Measurements from ENCODE around the gene IL32.

IL32 gene

DNA sequence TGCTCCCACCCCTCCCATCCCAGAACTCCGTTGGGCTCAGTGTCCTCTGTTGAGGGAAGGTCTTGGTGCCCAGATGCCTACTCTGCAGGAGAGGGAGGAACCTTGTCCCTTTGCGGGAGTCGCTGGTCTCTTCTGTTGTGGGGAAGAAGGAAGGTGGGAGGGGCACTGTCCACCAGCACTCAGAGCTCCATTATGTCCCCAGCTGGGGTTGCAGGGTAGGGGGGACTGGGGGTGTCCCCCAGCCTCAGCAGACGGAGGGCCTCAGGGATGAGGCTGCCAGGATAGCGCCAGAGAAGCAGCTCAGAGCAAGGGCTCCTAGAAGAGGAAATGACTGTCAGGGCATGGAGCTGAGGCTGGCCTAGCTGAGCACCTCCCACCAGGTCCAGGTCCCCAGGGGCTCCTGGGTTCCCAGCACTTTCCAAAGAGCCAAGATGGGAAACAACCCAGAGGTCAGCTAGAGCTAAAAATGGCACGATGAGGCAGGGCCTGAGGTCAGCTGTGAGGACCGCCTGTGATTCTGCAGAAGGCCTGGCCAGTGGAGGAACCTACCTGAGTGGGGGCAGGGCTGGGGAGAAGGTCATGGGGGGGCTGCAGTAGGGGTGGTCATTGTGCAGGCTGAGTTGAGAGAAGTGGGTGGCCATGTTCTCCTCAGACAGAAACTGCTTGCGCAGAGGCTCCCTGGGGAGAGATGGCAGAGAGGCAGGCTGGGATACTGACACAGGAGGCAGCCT is 42.6 kb upstream of the IL32 start:
- Histone ChIP-seq H3K36me3 (ENCODE audit: insufficient read depth, low read length) (peaks cover 17% of the 10 kb centered on the region), H3K9ac (ENCODE audit: low read depth, low read length) (peak overlapping the region; percentile 92), H3K27ac (ENCODE audit: low read depth, low read length) (peak overlapping the region; percentile 100), H3K4me3 (ENCODE audit: low read length) (peak overlapping the region; percentile 78), H3K9me3 (ENCODE audit: insufficient read depth, low read depth, low read length) (no peaks in the 10 kb centered on the region), H3K27me3 (ENCODE audit: insufficient read depth, low read length) (no peaks in the 10 kb centered on the region), H3K4me1 (ENCODE audit: insufficient read depth, low read length) (peaks cover 18% of the 10 kb centered on the region)
- 28% methylated on average over 8 of the region's 8 CpGs for WGBS

DNA sequence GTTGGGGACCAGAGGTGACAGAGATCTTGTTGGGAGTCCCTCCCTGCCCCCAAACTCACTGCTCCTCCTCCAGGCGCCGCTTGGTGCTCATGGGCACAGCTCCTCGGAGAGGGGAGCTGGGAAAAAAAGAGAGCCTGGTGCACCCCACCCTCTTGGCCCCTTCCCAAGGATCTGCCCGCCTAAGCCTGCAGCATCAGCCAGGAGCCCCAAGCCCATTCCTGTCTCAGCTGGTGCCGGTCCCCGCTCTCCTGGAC is 42.1 kb upstream of the IL32 start:
- Histone ChIP-seq H3K9ac (ENCODE audit: low read depth, low read length) (peak overlapping the region; percentile 92), H3K27me3 (ENCODE audit: insufficient read depth, low read length) (no peaks in the 10 kb centered on the region), H3K4me3 (ENCODE audit: low read length) (peak overlapping the region; percentile 78), H3K4me1 (ENCODE audit: insufficient read depth, low read length) (peaks cover 18% of the 10 kb centered on the region), H3K9me3 (ENCODE audit: insufficient read depth, low read depth, low read length) (no peaks in the 10 kb centered on the region), H3K27ac (ENCODE audit: low read depth, low read length) (peak overlapping the region; percentile 100), H3K36me3 (ENCODE audit: insufficient read depth, low read length) (peaks cover 17% of the 10 kb centered on the region)
- WGBS, result 6% methylated on average over 6 of the region's 6 CpGs

DNA sequence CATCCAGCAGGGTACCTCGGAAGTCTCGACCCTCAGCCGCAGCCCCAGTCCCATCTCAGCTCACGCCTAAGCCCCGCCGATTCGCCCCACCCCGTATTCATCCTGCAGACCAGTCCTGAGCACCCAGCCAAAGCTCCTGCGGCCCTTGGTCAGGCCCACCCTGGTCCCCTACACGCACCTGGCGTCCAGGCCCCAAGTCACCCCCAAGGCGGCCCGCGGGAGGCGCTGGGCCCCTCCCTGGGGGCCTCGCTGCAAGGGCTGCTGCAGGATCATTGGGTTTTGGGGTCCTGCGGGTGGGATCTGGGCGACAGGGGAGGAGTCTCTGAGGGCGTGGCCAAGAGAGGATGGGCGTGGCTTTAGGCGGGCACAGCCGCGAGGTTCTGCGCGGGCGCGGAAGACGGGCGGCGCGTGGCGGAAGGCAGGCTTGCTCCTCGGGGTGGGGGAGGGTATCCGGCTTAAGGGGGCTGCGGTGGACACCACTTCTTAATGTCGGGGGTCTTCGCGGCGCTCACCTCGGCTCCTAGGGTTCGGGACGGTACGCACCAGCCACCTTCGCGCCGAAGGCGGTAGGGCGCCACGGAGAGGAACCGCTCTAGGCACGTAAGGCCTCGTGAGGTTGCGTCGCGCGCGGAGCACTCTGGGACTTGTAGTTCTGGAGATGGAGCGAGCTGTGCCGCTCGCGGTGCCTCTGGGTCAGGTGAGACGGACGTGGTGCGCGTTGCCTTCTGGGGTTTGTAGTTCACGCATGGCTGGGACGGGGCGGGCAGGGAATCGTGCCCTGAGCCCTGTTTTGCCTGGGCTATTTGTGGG is 41.6 kb upstream of the IL32 start, which contains the start of the genes HCFC1R1 and THOC6:
TSS of gene HCFC1R1 (minus strand) at position 274 of the 810 bp plus-strand sequence. CDS start at position 273, 1 bp downstream.
TSS of gene THOC6 (plus strand) at position 367 of the 810 bp plus-strand sequence. CDS start at position 659, 292 bp downstream.
- Histone ChIP-seq H3K27ac (ENCODE audit: low read depth, low read length) (peak within 1 kb of the TSS; percentile 100), H3K9ac (ENCODE audit: low read depth, low read length) (peak within 1 kb of the TSS; percentile 92), H3K4me1 (ENCODE audit: insufficient read depth, low read length) (peaks cover 21% of the 10 kb centered on the region), H3K36me3 (ENCODE audit: insufficient read depth, low read length) (peaks cover 17% of the 10 kb centered on the region), H3K27me3 (ENCODE audit: insufficient read depth, low read length) (peaks cover 4% of the 10 kb centered on the region), H3K4me3 (ENCODE audit: low read length) (peak within 1 kb of the TSS; percentile 78), H3K9me3 (ENCODE audit: insufficient read depth, low read depth, low read length) (no peaks in the 10 kb centered on the region)
- WGBS, result under 1% methylated on average over 69 of the region's 69 CpGs

DNA sequence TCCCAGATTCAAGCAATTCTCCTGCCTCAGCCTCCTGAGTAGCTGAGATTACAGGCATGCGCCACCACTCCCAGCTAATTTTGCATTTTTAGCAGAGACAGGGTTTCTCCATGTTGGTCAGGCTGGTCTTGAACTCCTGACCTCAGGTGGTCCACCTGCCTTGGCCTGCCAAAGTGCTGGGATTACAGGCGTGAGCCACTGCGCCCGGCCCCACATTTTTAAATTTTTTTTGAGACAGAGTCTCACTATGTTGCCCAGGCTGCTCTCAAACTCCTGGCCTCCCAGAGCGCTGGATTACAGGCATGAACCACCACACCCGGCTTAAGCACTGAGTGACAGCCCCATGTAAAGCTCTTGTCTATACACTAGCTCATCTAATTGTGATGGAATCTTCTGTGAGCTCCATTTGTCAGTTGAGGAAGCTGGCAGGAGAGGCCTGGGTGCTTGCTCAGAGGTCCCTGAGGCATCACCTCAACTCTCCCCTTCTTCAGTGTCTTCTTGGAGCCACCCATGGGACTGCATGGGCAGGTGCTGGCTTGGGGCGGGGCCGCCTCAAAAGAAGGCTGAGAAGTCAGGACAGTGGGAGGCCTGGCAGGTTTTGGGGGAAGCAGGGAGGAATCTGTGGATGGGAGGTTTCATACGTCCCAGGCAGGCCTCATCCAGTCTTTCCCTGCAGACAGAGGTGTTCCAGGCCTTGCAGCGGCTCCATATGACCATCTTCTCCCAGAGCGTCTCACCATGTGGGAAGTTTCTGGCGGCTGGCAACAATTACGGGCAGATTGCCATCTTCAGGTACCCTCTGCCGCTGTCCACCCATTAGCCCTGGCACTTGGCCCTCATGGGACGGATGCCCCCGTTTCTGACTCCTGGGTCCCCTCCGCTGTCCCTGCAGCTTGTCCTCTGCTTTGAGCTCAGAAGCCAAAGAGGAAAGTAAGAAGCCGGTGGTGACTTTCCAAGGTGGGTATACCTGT is 40.1 kb upstream of the IL32 start:
- H3K9me3 ChIP-seq (ENCODE audit: insufficient read depth, low read depth, low read length), result no peaks in the 10 kb centered on the region
- peaks cover 19% of the 10 kb centered on the region for H3K27me3 ChIP-seq (ENCODE audit: insufficient read depth, low read length)
- H3K9ac ChIP-seq (ENCODE audit: low read depth, low read length), result no peak overlapping the region
- H3K36me3 ChIP-seq (ENCODE audit: insufficient read depth, low read length), result peaks cover 17% of the 10 kb centered on the region
- no peak overlapping the region for H3K27ac ChIP-seq (ENCODE audit: low read depth, low read length)
- 97% methylated on average over 18 of the region's 18 CpGs for WGBS
- no peak overlapping the region for H3K4me3 ChIP-seq (ENCODE audit: low read length)
- peaks cover 21% of the 10 kb centered on the region for H3K4me1 ChIP-seq (ENCODE audit: insufficient read depth, low read length)

DNA sequence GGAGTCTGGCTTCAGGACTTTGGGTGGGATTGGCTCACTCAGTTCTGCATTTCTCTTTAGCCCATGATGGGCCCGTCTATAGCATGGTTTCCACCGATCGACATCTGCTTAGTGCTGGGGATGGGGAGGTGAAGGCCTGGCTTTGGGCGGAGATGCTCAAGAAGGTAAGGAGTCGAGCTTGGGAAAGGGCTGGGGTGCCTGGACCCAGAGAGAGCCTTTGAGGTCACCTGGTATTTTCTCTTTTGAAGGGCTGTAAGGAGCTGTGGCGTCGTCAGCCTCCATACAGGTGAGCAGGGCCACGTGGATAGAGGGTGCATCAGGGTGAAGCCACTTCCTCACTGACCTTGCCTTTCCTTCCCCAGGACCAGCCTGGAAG is 39.4 kb upstream of the IL32 start:
- no peaks in the 10 kb centered on the region for H3K9me3 ChIP-seq (ENCODE audit: insufficient read depth, low read depth, low read length)
- H3K4me3 ChIP-seq (ENCODE audit: low read length), result no peak overlapping the region
- peaks cover 21% of the 10 kb centered on the region for H3K4me1 ChIP-seq (ENCODE audit: insufficient read depth, low read length)
- 95% methylated on average over 8 of the region's 8 CpGs for WGBS
- no peak overlapping the region for H3K27ac ChIP-seq (ENCODE audit: low read depth, low read length)
- H3K27me3 ChIP-seq (ENCODE audit: insufficient read depth, low read length), result peaks cover 20% of the 10 kb centered on the region
- no peak overlapping the region for H3K9ac ChIP-seq (ENCODE audit: low read depth, low read length)
- H3K36me3 ChIP-seq (ENCODE audit: insufficient read depth, low read length), result peaks cover 17% of the 10 kb centered on the region

DNA sequence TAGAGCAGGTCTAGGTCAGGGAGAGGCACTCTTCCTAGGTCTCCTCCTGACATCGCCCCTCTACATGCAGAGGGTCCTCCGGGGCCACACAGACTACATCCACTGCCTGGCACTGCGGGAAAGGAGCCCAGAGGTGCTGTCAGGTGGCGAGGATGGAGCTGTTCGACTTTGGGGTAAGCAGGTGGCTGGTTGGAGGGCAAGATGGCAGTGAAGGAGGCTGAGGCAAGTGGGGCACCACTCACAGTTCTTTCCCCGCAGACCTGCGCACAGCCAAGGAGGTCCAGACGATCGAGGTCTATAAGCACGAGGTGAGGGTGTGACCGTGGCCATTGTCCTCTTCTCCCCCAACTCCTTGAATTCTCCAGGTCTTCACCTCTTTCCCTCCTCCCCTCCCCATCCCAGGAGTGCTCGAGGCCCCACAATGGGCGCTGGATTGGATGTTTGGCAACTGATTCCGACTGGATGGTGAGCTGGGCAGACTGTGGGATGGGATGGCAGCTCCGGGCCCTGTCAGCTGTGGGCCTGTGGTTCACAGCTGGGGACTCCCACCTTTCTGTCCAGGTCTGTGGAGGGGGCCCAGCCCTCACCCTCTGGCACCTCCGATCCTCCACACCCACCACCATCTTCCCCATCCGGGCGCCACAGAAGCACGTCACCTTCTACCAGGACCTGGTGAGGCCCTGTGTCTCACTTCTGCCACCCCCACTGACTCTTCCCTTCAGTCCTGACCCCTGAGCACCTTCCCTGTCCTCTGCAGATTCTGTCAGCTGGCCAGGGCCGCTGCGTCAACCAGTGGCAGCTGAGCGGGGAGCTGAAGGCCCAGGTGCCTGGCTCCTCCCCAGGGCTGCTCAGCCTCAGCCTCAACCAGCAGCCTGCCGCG is 38.6 kb upstream of the IL32 start:
- Histone ChIP-seq H3K9ac (ENCODE audit: low read depth, low read length) (no peak overlapping the region), H3K4me1 (ENCODE audit: insufficient read depth, low read length) (peaks cover 21% of the 10 kb centered on the region), H3K9me3 (ENCODE audit: insufficient read depth, low read depth, low read length) (no peaks in the 10 kb centered on the region), H3K27ac (ENCODE audit: low read depth, low read length) (no peak overlapping the region), H3K36me3 (ENCODE audit: insufficient read depth, low read length) (peaks cover 17% of the 10 kb centered on the region), H3K4me3 (ENCODE audit: low read length) (no peak overlapping the region), H3K27me3 (ENCODE audit: insufficient read depth, low read length) (peaks cover 20% of the 10 kb centered on the region)
- 93% methylated on average over 24 of the region's 24 CpGs for WGBS

DNA sequence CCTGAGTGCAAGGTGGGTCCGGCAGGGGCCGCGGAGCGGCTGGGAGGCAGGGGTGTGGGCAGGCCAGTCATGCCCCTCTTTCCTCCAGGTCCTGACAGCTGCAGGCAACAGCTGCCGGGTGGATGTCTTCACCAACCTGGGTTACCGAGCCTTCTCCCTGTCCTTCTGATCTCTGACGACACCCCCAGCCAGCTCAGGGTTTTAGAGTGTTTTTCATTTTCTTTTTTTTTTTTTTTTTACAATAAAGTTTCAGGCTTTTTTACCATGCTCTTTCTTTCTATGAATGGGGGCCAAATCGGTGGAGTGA is 38.0 kb upstream of the IL32 start:
- H3K4me3 ChIP-seq (ENCODE audit: low read length), result no peak overlapping the region
- 87% methylated on average over 7 of the region's 8 CpGs for WGBS
- H3K9me3 ChIP-seq (ENCODE audit: insufficient read depth, low read depth, low read length), result no peaks in the 10 kb centered on the region
- H3K9ac ChIP-seq (ENCODE audit: low read depth, low read length), result no peak overlapping the region
- H3K36me3 ChIP-seq (ENCODE audit: insufficient read depth, low read length), result peaks cover 17% of the 10 kb centered on the region
- H3K27ac ChIP-seq (ENCODE audit: low read depth, low read length), result no peak overlapping the region
- H3K4me1 ChIP-seq (ENCODE audit: insufficient read depth, low read length), result peaks cover 17% of the 10 kb centered on the region
- peaks cover 20% of the 10 kb centered on the region for H3K27me3 ChIP-seq (ENCODE audit: insufficient read depth, low read length)

DNA sequence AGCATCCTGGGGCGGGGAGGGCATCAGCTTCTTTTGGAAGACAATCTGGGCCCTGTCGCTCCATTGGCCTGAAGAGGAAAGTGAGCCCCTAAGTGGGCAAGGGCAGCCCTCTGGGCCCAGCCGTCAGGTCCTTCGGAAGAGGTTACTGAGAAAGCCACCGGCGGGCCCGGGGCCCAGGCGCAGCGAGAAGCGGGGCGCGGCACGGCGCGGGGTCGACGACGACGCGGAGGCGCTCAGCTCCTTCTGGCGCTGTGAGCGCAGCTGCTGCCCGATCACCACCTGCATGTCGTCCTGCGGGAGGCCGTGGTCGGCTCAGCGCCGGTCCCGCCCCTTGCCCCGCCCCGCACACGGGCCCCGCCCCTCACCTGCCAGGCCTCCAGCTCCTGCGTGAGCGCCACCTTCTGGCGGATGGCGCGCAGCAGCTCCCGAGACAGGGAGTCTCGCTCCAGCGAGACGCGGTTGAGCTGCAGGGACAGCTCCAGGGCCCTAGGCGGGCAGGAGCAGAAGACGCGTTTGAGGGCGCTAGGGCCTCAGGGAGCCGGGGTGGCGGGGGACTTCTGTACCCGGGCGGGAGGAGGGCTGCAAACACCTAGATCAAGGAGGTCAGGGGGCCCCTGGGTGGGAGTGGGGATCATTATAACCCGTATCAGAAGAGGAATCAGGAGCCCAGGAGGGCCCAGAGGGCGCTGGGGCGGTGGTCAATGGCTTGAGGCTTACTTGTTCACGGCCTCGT is 37.3 kb upstream of the IL32 start:
- Histone ChIP-seq H3K9me3 (ENCODE audit: insufficient read depth, low read depth, low read length) (no peaks in the 10 kb centered on the region), H3K27me3 (ENCODE audit: insufficient read depth, low read length) (peaks cover 20% of the 10 kb centered on the region), H3K4me1 (ENCODE audit: insufficient read depth, low read length) (peaks cover 11% of the 10 kb centered on the region), H3K4me3 (ENCODE audit: low read length) (peak overlapping the region; percentile 37), H3K27ac (ENCODE audit: low read depth, low read length) (peak overlapping the region; percentile 74; the same call in 1 of the 2 replicates), H3K36me3 (ENCODE audit: insufficient read depth, low read length) (peaks cover 17% of the 10 kb centered on the region), H3K9ac (ENCODE audit: low read depth, low read length) (no peak overlapping the region)
- WGBS, result 6% methylated on average over 58 of the region's 58 CpGs

DNA sequence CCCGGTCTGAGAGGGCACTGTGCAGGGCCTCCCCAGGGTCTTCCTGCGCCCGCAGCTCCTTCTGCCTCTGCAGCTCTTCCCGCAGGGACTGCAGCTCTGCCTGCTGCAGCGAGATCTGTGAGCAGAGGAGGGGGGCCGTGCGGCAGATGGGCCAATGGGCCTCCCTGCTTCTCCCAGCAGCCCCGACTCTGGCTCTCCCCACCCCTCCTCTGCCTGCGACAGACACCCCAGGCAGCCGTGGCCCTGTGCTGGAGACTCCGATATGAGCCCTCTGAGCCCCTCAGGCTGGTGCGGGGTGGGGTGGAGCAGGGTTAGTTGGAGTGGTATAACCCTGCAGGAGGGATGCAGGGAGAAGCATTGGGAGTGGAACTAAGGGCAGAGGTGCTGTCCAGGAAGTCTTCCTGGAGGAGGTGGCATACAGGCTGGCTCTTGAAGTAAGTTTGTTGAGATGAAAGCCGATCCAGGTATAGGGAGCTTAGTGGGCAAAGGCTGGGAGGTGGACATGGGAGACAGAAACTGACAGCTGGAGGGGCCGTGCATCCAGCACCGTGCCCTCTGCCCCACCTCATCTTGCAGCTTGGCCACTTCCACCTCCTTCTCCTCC is 36.6 kb upstream of the IL32 start:
- Histone ChIP-seq H3K36me3 (ENCODE audit: insufficient read depth, low read length) (peaks cover 17% of the 10 kb centered on the region), H3K27me3 (ENCODE audit: insufficient read depth, low read length) (peaks cover 20% of the 10 kb centered on the region), H3K9me3 (ENCODE audit: insufficient read depth, low read depth, low read length) (no peaks in the 10 kb centered on the region), H3K27ac (ENCODE audit: low read depth, low read length) (no peak overlapping the region), H3K9ac (ENCODE audit: low read depth, low read length) (no peak overlapping the region), H3K4me1 (ENCODE audit: insufficient read depth, low read length) (peaks cover 11% of the 10 kb centered on the region), H3K4me3 (ENCODE audit: low read length) (no peak overlapping the region)
- 62% methylated on average over 15 of the region's 15 CpGs for whole genome bisulfite sequencing

Data from HUES64 (cell line).